Natural killer cell (primary cell): ENCODE results near the gene BCL7B. TPM values are rescaled to one million over a fixed set of nuclear protein-coding genes. Genes with fewer than 3 reads are reported as not detected.
A peak's percentile ranks its signal among the peaks of the same experiment; 100 is the strongest.

Experiments used
- ATAC-seq, 3 donors: fragments of 150-1000 bp in 2 of 3; fragments of 200-7000 bp in 1 of 3; cut with Tn5 transposase; 1 replicate in 1 of 3; 2 replicates in 2 of 3; pipeline ENCODE4 v1.10.0; 2021; ENCODE audit warnings: mild to moderate bottlenecking in 2 of 3, moderate library complexity in 2 of 3
- DNase-seq, 2 donors: peaks; one replicate each; pipeline versions ENCODE4 v3.0.0 to v3.0.0-alpha.2; 2013 to 2021; ENCODE audit warnings: mixed read lengths in 1 of 2
- H3K27ac ChIP-seq: one replicate; pipeline ENCODE4 v1.5.1; 2013; ENCODE audit warnings: mild to moderate bottlenecking, low read length
- H3K27me3 ChIP-seq: one replicate; pipeline ENCODE4 v1.6.1; 2013; ENCODE audit warnings: low read length; ENCODE audit not compliant: control insufficient read depth, insufficient read depth
- H3K36me3 ChIP-seq: one replicate; pipeline ENCODE4 v1.6.1; 2013; ENCODE audit warnings: low read length; ENCODE audit not compliant: control insufficient read depth, insufficient read depth
- H3K4me1 ChIP-seq: one replicate; pipeline ENCODE4 v1.6.1; 2013; ENCODE audit warnings: low read length; ENCODE audit not compliant: control insufficient read depth, insufficient read depth
- H3K4me3 ChIP-seq: one replicate; pipeline ENCODE4 v1.5.1; 2013; ENCODE audit warnings: low read length
- H3K9me3 ChIP-seq: one replicate; pipeline ENCODE4 v1.6.1; 2013; ENCODE audit warnings: low read length; ENCODE audit not compliant: control insufficient read depth, insufficient read depth
- H3K27ac Mint-ChIP-seq, 2 donors: one replicate each; pipeline ENCODE4 v1.8.0; 2022; ENCODE audit warnings: mild to moderate bottlenecking in 2 of 2, mixed read lengths in 2 of 2, moderate library complexity in 1 of 2
- H3K27me3 Mint-ChIP-seq, 2 donors: one replicate each; pipeline ENCODE4 v1.8.0; 2022; ENCODE audit warnings: low read depth in 2 of 2, mixed read lengths in 2 of 2
- H3K36me3 Mint-ChIP-seq: one replicate; pipeline ENCODE4 v1.8.0; 2022; ENCODE audit warnings: mixed read lengths
- H3K4me1 Mint-ChIP-seq, 2 donors: one replicate each; pipeline ENCODE4 v1.8.0; 2022; ENCODE audit warnings: mixed read lengths in 2 of 2
- H3K4me3 Mint-ChIP-seq: one replicate; pipeline ENCODE4 v1.8.0; 2022; ENCODE audit warnings: mild to moderate bottlenecking, moderate library complexity, mixed read lengths
- H3K9me3 Mint-ChIP-seq, 2 donors: one replicate each; pipeline ENCODE4 v1.8.0; 2022; ENCODE audit warnings: mixed read lengths in 2 of 2
- CTCF ChIP-seq: fragments of 200-600 bp; IDR thresholded peaks from one replicate; pipeline ENCODE4 v1.8.0; 2022; ENCODE audit warnings: antibody characterized with exemption
- WGBS: methylation state at CpG from one replicate; pipeline ENCODE4 v1.1.7; 2013; ENCODE audit warnings: missing lambda C conversion rate; ENCODE audit not compliant: insufficient coverage; 5-methylcytosine and 5-hydroxymethylcytosine counted together
- intact Hi-C: fragments of 100-400 bp; cut with micrococcal nuclease; formaldehyde crosslinking; loops from one replicate; pipeline ENCODE4 v1.14.2; 2022
- total RNA-seq, 4 donors: library from RNA; stranded (reverse); fragments of 120-200 nt in 1 of 4; gene quantifications; one replicate each; pipeline versions ENCODE4 v1.2.3 to v1.2.4, GENCODE V29; 2013 to 2022

The BCL7B gene
- total RNA-seq, 3 donors from 2014 or later (not counting 1 experiment from before 2014, with no cell fraction given): 109 to 131 (median 120) TPM

GRCh38 chr7:73565675-73566340 lies 8.3 kb upstream of the BCL7B start:
- Mint-ChIP-seq H3K4me3 (peak overlapping the region; percentile 69), H3K27me3 (peaks cover 0 to 3% of the 10 kb centered on the region in 2 donors), H3K4me1 (peaks cover 7 to 14% of the 10 kb centered on the region in 2 donors), H3K27ac (peak overlapping the region in 1 of 2 donors; percentile 84), H3K36me3 (no peaks in the 10 kb centered on the region), H3K9me3 (no peaks in the 10 kb centered on the region)
- TF ChIP-seq CTCF: no peak
- no peaks in the 10 kb centered on the region for H3K9me3 ChIP-seq
- no peak overlapping the region for H3K27ac ChIP-seq
- WGBS: 58% methylated on average over 5 of the region's 7 CpGs
- peak overlapping the region; percentile 41 for H3K4me3 ChIP-seq
- DNase-seq: peak in 1 of 2 donors; percentile 24
- peaks cover 9% of the 10 kb centered on the region for H3K4me1 ChIP-seq
- peak in 2 of 3 donors; percentile 50 to 66 for ATAC-seq
- intact Hi-C loops: no loop called here
- peaks cover 16% of the 10 kb centered on the region for H3K36me3 ChIP-seq
- no peaks in the 10 kb centered on the region for H3K27me3 ChIP-seq

- H3K36me3 ChIP-seq: no peaks in the 10 kb centered on the region
- Mint-ChIP-seq H3K4me1 (peaks cover 20% of the 10 kb centered on the region in 2 donors), H3K27ac (no peak overlapping the region), H3K4me3 (no peak overlapping the region), H3K36me3 (no peaks in the 10 kb centered on the region), H3K9me3 (no peaks in the 10 kb centered on the region), H3K27me3 (peaks cover 0 to 3% of the 10 kb centered on the region in 2 donors)
- ATAC-seq: no peak
- no peaks in the 10 kb centered on the region for H3K9me3 ChIP-seq
- no peaks in the 10 kb centered on the region for H3K27me3 ChIP-seq
- DNase-seq: no peak
- 75% methylated on average over 11 of the region's 11 CpGs for WGBS
- H3K4me3 ChIP-seq: no peak overlapping the region
- TF ChIP-seq CTCF: no peak
- H3K27ac ChIP-seq: no peak overlapping the region
- intact Hi-C loops: no loop called here
- peaks cover 23% of the 10 kb centered on the region for H3K4me1 ChIP-seq
Observed at GRCh38 chr7:73560109-73560835, 2.8 kb upstream of the BCL7B start.

DNA sequence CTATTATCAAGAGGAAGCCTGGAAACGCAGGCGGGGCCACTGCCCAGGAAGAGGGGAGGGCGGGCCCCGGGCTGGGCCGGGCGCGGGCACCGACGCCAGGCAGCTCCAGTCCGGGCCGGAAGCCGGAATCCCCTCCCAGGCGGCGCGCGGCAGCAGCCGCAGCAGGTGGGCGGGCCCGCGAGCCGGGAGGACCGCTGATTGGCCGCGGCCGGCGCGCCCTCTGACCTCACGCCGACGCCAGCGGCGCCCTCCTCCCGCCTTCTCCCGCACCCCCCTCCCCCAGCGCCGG lies 438 bp downstream of the BCL7B start:
- peaks cover 2% of the 10 kb centered on the region for H3K36me3 ChIP-seq
- H3K9me3 ChIP-seq: no peaks in the 10 kb centered on the region
- Mint-ChIP-seq H3K27me3 (peaks cover 0 to 2% of the 10 kb centered on the region in 2 donors), H3K9me3 (no peaks in the 10 kb centered on the region), H3K27ac (peak overlapping the region; percentile 94 to 96), H3K36me3 (no peaks in the 10 kb centered on the region), H3K4me3 (peak overlapping the region; percentile 93), H3K4me1 (peaks cover 34 to 42% of the 10 kb centered on the region in 2 donors)
- H3K27ac ChIP-seq: peak overlapping the region; percentile 99
- peak; percentile 90 to 96 for DNase-seq
- H3K27me3 ChIP-seq: no peaks in the 10 kb centered on the region
- ATAC-seq: peak; percentile 86 to 96 (median 89)
- no peak for TF ChIP-seq CTCF
- peaks cover 26% of the 10 kb centered on the region for H3K4me1 ChIP-seq
- peak overlapping the region; percentile 74 for H3K4me3 ChIP-seq
- intact Hi-C loops: loop anchor here (1.0 kb wide), 2 partner anchors 21 to 35 kb away; partner anchors contain the start of genes BAZ1B and TBL2
- WGBS: under 1% methylated on average over 36 of the region's 36 CpGs
